NT2/D1 (cell line): ENCODE measurements around the gene DALRD3.
A peak's percentile ranks its signal among the peaks of the same experiment; 100 is the strongest.
"Not testable (repeated sequence)": the region's sequence is repeated elsewhere in the genome, so short reads cannot be mapped to it uniquely, and the experiment has no call there.

Experiments used
- DNase-seq: peaks from one replicate; pipeline ENCODE4 v3.0.0-alpha.2; 2011; ENCODE audit warnings: low read depth, low spot score
- H3K27me3 ChIP-seq: 2 replicates; pipeline ENCODE4 v1.6.0; 2011; ENCODE audit warnings: mild to moderate bottlenecking; ENCODE audit not compliant: insufficient read length, insufficient read depth
- H3K36me3 ChIP-seq: 2 replicates; pipeline ENCODE4 v1.6.1; 2011; ENCODE audit warnings: mild to moderate bottlenecking, low read length, mixed read lengths; ENCODE audit not compliant: insufficient read depth, insufficient read length
- H3K4me1 ChIP-seq: 2 replicates; pipeline ENCODE4 v1.5.1; 2011; ENCODE audit not compliant: insufficient read depth, insufficient read length
- H3K4me3 ChIP-seq: 2 replicates; pipeline ENCODE4 v1.5.1; 2011; ENCODE audit warnings: low read depth; ENCODE audit not compliant: insufficient read length
- H3K9ac ChIP-seq: 2 replicates; pipeline ENCODE4 v1.6.0; 2011; ENCODE audit warnings: low read depth; ENCODE audit not compliant: insufficient read length
- H3K9me3 ChIP-seq: 2 replicates; pipeline ENCODE4 v1.5.1; 2011; ENCODE audit warnings: mild to moderate bottlenecking, low read length; ENCODE audit not compliant: insufficient read depth
- SUZ12 ChIP-seq: IDR thresholded peaks from 2 replicates; pipeline ENCODE4 v1.6.1; 2011; ENCODE audit not compliant: insufficient read length, insufficient read depth; ENCODE audit errors: extremely low read depth
- YY1 ChIP-seq: IDR thresholded peaks from 2 replicates; pipeline ENCODE4 v1.6.1; 2011; ENCODE audit not compliant: insufficient read length, insufficient read depth
- ZNF274 ChIP-seq: IDR thresholded peaks from 2 replicates; pipeline ENCODE4 v1.6.1; 2011; ENCODE audit warnings: mild to moderate bottlenecking, low read depth, low read length

Gene DALRD3

DNA sequence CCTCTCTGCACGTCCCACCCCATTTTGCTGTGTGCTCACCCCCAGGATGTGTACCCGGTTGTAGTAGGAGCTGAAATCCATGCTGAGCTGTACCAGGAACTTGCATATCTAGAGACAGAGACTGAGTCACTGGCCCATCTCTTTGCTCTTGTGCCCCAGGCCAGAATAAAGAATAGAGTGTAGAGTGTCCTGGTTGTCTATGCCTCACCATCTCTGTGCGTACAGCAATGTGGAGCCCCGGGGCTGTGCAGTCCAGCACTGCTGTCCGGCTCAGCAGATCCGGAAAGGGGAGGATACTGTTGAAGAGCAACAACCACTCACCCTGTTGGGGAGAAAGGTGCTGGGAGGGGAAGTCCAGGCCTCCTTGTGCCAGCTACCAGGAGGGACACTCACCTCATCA is 2.6 kb downstream of the DALRD3 start:
- no peak overlapping the region for H3K9ac ChIP-seq
- no peak for DNase-seq
- TF ChIP-seq YY1 (no peak), ZNF274 (no peak), SUZ12 (no peak)
- no peak overlapping the region for H3K4me3 ChIP-seq
- H3K9me3 ChIP-seq: no peaks in the 10 kb centered on the region
- H3K27me3 ChIP-seq: no peaks in the 10 kb centered on the region
- H3K4me1 ChIP-seq: peaks cover 23% of the 10 kb centered on the region
- peaks cover 59% of the 10 kb centered on the region for H3K36me3 ChIP-seq

DNA sequence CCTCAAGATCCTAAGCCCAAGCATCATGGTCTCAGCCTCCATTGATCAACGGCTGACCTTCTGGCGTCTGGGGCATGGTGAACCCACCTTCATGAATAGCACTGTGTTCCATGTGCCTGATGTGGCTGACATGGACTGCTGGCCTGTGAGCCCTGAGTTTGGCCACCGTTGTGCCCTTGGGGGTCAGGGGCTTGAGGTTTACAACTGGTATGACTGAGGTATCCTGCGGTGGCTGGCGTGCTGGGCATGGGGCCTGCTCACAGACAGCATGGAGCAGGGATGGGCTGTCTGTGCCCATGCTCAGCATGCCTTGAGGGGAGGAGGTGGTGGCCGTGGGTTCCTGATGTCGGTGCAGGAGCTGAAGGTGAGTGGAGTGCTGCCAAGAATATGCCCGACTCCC is 3.3 kb downstream of the DALRD3 start:
- no peak overlapping the region for H3K9ac ChIP-seq
- no peaks in the 10 kb centered on the region for H3K27me3 ChIP-seq
- H3K4me1 ChIP-seq: peaks cover 23% of the 10 kb centered on the region
- H3K9me3 ChIP-seq: no peaks in the 10 kb centered on the region
- H3K36me3 ChIP-seq: peaks cover 62% of the 10 kb centered on the region
- TF ChIP-seq YY1 (no peak), SUZ12 (no peak), ZNF274 (no peak)
- no peak for DNase-seq
- no peak overlapping the region for H3K4me3 ChIP-seq

DNA sequence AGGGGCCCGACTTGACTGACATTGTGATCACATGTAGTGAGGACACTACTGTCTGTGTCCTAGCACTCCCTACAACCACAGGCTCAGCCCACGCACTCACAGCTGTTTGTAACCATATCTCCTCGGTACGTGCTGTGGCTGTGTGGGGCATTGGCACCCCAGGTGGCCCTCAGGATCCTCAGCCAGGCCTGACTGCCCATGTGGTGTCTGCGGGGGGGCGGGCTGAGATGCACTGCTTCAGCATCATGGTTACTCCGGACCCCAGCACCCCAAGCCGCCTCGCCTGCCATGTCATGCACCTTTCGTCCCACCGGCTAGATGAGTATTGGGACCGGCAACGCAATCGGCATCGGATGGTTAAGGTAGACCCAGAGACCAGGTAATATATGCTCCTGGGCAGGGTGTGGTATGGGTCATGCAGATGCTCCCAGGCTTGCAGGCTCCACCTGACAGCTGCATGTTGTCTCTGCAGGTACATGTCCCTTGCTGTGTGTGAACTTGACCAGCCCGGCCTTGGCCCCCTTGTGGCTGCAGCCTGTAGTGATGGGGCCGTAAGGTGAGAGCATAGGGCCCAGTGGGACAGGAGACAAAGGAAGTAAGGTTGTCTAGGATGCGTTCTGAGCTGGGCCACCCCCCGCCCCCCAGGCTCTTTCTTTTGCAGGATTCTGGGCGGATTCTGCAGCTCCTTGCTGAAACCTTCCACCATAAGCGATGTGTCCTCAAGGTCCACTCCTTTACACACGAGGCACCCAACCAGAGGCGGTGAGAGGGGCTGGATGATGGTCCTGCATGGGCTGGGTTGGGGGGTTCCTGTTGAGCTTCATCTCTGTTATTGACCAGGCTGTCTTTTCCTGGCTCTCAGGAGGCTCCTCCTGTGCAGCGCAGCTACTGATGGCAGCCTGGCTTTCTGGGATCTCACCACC is 4.4 kb downstream of the DALRD3 start:
- H3K4me1 ChIP-seq: peaks cover 23% of the 10 kb centered on the region
- H3K9ac ChIP-seq: no peak overlapping the region
- H3K36me3 ChIP-seq: peaks cover 71% of the 10 kb centered on the region
- H3K4me3 ChIP-seq: no peak overlapping the region
- TF ChIP-seq SUZ12 (no peak), ZNF274 (no peak), YY1 (no peak)
- no peaks in the 10 kb centered on the region for H3K27me3 ChIP-seq
- no peaks in the 10 kb centered on the region for H3K9me3 ChIP-seq
- no peak for DNase-seq

DNA sequence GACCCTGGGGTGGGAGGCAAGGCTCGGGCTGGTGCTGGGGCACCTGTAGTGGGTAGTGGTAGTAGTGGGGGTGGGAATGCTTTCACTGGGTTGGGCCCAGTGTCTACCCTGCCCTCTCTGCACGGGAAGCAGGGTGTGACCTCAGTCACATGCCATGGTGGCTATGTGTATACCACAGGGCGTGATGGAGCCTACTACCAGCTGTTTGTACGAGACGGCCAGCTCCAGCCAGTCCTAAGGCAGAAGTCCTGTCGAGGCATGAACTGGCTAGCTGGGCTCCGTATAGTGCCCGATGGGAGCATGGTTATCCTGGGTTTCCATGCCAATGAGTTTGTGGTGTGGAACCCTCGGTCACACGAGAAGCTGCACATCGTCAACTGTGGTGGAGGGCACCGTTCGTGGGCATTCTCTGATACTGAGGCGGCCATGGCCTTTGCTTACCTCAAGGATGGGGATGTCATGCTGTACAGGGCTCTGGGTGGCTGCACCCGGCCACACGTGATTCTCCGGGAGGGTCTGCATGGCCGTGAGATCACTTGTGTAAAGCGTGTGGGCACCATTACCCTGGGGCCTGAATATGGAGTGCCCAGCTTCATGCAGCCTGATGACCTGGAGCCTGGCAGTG is 5.2 kb downstream of the DALRD3 start:
- Histone ChIP-seq H3K9me3 (no peaks in the 10 kb centered on the region), H3K4me1 (peaks cover 23% of the 10 kb centered on the region), H3K36me3 (peaks cover 76% of the 10 kb centered on the region), H3K9ac (no peak overlapping the region), H3K27me3 (no peaks in the 10 kb centered on the region), H3K4me3 (no peak overlapping the region)
- DNase-seq: no peak
- TF ChIP-seq YY1: no peak
- TF ChIP-seq SUZ12: no peak
- no peak for TF ChIP-seq ZNF274

DNA sequence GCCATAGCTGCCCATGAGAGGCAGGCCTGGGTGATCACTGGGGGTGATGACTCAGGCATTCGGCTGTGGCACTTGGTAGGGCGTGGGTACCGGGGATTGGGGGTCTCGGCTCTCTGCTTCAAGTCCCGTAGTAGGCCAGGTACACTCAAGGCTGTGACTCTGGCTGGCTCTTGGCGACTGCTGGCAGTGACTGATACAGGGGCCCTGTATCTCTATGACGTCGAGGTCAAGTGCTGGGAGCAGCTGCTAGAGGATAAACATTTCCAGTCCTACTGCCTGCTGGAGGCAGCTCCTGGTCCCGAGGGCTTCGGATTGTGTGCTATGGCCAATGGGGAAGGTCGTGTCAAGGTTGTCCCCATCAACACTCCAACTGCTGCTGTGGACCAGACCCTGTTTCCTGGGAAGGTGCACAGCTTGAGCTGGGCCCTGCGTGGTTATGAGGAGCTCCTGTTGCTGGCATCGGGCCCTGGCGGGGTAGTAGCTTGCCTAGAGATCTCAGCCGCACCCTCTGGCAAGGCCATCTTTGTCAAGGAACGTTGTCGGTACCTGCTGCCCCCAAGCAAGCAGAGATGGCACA is 5.9 kb downstream of the DALRD3 start:
- Histone ChIP-seq H3K27me3 (no peaks in the 10 kb centered on the region), H3K4me3 (no peak overlapping the region), H3K9me3 (no peaks in the 10 kb centered on the region), H3K36me3 (peaks cover 80% of the 10 kb centered on the region), H3K9ac (no peak overlapping the region), H3K4me1 (peaks cover 23% of the 10 kb centered on the region)
- no peak for TF ChIP-seq YY1
- TF ChIP-seq ZNF274: no peak
- no peak for TF ChIP-seq SUZ12
- DNase-seq: no peak

DNA sequence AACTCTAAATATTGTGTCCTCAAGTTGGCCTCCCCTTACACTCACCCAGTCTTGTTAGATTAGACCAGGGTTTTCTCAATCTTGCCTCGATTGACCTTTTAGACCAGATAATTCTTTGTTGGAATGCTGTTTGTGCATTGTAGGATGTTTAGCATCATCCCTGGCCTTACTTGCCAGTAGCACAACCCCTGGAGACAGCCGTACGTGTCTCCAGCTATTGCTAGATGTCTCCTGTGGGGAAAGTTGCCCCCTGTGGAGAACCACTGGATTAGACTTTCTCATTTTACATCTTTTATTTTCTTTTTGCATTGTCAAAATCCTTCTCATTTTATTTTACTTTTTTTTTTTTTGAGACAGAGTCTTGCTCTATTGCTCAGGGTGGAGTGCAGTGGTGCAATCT is 9.0 kb downstream of the DALRD3 start:
- Histone ChIP-seq H3K9me3 (no peaks in the 10 kb centered on the region), H3K27me3 (no peaks in the 10 kb centered on the region), H3K36me3 (peaks cover 54% of the 10 kb centered on the region), H3K4me3 (no peak overlapping the region), H3K9ac (no peak overlapping the region), H3K4me1 (peaks cover 21% of the 10 kb centered on the region)
- TF ChIP-seq ZNF274 (no peak), YY1 (no peak), SUZ12 (no peak)
- no peak for DNase-seq

DNA sequence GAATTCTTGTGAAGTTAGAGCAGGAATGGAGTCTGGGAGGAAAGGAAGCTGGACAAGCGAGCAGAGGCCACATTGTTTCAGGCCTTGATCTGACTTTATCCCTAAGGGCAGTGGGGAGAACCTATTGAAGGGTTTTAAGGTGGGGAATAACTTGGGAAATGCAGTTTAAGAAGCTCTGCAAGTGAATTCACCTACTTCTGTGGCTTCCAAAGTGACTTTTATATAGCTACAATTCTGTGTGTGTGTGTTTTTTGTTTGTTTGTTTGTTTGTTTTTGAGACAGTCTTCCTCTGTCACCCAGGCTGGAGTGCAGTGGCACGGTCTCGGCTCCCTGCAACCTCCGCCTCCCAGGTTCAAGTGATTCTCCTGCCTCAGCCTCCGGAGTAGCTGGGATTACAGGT is 9.8 kb downstream of the DALRD3 start:
- H3K36me3 ChIP-seq: peaks cover 46% of the 10 kb centered on the region
- DNase-seq, H3K9me3 ChIP-seq, H3K27me3 ChIP-seq: not testable (repeated sequence)
- peaks cover 15% of the 10 kb centered on the region for H3K4me1 ChIP-seq
- H3K4me3 ChIP-seq: peak overlapping the region; percentile 57
- peak overlapping the region; percentile 100 for H3K9ac ChIP-seq
